Bronchial epithelial cell (primary cell): ENCODE results near the gene PRXL2B. TPM values are rescaled to one million over a fixed set of nuclear protein-coding genes. Genes with fewer than 3 reads are reported as not detected.

ENCODE experiments used
- DNase-seq: peaks from one replicate; pipeline ENCODE4 v3.0.0-alpha.2; 2010; ENCODE audit warnings: low read depth
- FAIRE-seq: peaks from 2 replicates; lab custom pipeline; 2011; peaks lifted over from hg19 to GRCh38; lab: Jason Lieb, UNC
- H3K27me3 ChIP-seq: 2 replicates; pipeline ENCODE4 v1.5.1; 2011; ENCODE audit warnings: low read length; ENCODE audit not compliant: control insufficient read depth, insufficient read depth
- H3K36me3 ChIP-seq: 2 replicates; pipeline ENCODE4 v1.5.1; 2011; ENCODE audit warnings: low read length; ENCODE audit not compliant: control insufficient read depth, insufficient read depth
- H3K4me3 ChIP-seq: 2 replicates; pipeline ENCODE4 v1.5.1; 2011; ENCODE audit warnings: mild to moderate bottlenecking, low read depth, low read length, control low read depth
- CTCF ChIP-seq: IDR thresholded peaks from 2 replicates; pipeline ENCODE4 v1.5.1; 2011; ENCODE audit warnings: mild to moderate bottlenecking, moderate library complexity, low read length, control low read depth, inconsistent platforms; ENCODE audit not compliant: insufficient read depth, severe bottlenecking
- total RNA-seq: library from RNA; depleted of rRNA; stranded (reverse); fragments of >200 nt; gene quantifications from 2 replicates; pipeline ENCODE4 v1.2.1, GENCODE V29; 2014

The PRXL2B gene
- total RNA-seq, 1 donor from 2014 or later = 6.8 TPM

DNA sequence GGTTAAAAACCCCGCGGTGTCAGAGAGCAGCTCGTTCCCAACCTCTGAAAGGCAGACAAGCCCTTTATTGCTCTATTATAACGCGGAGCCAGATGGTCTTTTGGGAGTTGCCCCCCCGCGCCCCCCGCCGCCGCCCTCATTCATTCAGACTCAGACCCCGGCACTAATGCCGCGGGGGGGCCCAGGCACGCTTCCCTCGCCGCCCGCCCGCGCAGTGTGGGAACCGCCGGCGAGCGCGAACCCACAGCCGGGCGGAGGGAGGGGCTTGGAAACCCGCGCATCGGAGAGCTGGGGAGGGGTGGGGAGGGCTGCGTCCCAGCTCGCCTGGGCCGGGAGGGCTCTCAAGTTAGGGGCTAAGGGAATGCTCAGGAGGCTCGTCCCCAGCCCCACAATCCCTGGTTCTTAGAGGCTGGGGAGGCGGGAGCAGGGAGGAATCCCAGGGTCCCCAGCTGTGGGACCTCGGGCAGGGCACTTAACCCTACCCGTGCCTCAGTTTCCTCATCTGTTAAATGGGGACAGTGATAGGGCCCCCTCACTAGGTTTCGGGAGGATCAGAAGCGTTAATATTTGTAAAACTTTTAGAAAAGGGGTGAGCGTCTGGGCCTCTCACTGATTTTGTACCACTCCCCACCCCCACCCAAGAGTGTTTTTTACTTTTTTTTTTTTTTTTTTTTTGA lies 45.6 kb upstream of the PRXL2B start:
- H3K27me3 ChIP-seq = no peaks in the 10 kb centered on the region
- no peak for DNase-seq
- no peak for TF ChIP-seq CTCF
- H3K4me3 ChIP-seq = no peak overlapping the region
- no peaks in the 10 kb centered on the region for H3K36me3 ChIP-seq
- no peak for FAIRE-seq

DNA sequence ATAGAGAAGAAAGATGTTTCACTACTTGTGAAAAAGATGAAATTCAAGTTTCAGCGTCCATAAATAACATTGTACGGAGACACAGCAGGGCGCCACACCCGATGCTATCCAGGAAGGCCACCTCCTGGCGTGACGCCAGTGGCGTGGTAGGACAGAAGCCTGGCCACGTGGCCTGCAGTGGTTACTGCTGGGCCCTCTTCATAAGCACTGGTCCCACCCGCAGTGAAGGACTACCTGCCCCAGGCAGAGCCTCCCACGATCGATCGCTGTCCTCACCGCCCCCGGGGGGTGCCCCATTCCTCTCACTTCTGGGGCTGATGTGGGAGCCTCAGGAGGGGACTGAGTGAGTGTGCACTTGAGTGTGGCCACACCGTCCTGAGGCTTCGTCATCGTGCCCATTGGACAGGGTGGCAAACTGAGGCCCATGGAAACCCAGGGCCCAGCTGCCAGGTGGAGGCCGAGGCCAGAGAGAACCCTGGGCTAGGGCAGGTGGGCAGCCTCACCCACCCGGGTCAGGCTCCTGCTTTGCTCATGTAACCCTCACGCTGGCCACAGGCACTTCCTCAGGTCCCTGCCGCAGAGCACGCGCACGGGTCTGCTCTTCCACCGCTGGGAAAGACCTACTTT lies 44.8 kb upstream of the PRXL2B start:
- DNase-seq (no peak), FAIRE-seq (no peak)
- no peak for TF ChIP-seq CTCF
- H3K36me3 ChIP-seq = no peaks in the 10 kb centered on the region
- H3K4me3 ChIP-seq = no peak overlapping the region
- H3K27me3 ChIP-seq = no peaks in the 10 kb centered on the region

DNA sequence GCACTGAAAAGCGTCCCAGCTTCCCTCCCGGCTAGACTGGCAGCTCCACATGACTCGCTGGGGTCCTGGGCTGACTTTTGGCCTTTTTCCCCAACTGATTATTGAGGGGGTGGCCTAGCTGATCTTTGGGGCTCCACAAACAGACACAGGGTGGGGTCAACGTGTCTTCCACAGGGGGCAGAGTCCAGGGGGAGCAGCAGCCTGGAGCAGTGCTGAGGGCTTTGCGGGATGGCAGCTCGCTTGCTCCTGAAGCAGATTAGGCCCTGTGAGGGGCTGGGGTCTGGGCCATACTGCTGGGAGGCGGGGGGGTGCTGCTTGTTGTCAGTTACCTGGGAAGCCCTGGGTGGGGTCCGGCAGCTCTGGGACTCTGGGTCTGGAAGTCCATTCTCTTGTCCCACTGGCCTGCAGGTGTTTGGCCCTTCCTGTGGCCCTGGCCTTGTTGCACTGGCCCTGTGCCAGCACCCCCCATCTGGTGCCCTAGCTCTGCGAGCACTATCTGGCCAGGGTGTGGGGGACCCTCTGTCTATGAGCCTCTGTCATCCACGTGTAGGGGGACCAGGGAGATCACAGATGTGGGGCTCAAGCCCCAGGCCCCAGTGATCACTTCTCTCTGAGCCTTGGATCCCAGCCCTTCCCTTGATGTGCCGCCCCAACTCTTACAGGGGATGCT lies 44.2 kb upstream of the PRXL2B start:
- H3K4me3 ChIP-seq = no peak overlapping the region
- no peak for FAIRE-seq

GRCh38 chr1:2543543-2544092 lies 43.0 kb upstream of the PRXL2B start:
- DNase-seq (no peak), FAIRE-seq (no peak)
- no peak for TF ChIP-seq CTCF
- Histone ChIP-seq H3K27me3 (no peaks in the 10 kb centered on the region), H3K4me3 (no peak overlapping the region), H3K36me3 (no peaks in the 10 kb centered on the region)

More for the DNA sequence above, 44.2 kb upstream of the PRXL2B start:
- DNase-seq = no peak
- no peak for TF ChIP-seq CTCF
- no peaks in the 10 kb centered on the region for H3K36me3 ChIP-seq
- H3K27me3 ChIP-seq = no peaks in the 10 kb centered on the region

DNA sequence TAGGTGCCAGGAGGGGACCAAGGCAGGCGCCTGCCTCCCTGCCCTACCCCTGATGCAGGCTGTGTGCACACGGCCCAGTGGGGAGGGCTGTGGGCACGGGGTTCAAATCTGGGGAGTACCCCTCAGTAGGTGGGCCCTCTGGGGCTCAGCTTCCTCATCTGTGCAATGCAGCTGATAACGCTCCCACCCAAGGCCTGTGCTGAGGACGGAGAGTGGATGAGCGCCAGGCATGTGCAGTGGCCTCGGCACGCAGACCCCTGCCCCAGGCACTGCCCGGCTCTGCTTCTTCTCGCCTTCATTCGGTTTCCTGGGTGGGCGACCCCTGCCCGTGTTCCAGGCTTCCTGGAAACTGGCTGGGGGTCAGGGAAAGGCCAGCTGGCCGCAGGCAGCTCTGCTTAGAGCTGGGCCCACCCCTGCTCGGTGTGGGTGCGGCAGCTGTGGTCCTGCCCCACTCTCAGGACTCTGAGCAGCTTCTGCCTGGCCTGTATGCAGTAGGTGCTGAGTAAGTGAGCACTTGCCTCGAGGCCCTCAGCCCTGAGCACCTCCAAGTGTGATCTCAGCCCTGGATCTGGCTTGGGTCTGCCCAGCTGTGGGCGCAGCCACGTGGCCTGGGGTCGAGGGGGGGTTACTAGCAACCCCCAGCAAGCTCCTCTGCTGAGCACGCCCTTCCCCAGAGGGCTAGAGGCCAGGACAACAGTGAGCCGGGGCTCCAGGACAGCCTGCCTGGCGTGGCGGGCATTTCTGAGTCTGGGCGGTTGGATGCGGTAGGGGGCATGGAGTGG lies 42.3 kb upstream of the PRXL2B start:
- H3K4me3 ChIP-seq = no peak overlapping the region
- no peak for TF ChIP-seq CTCF

More for the DNA sequence above, 42.3 kb upstream of the PRXL2B start:
- Histone ChIP-seq H3K27me3 (no peaks in the 10 kb centered on the region), H3K36me3 (no peaks in the 10 kb centered on the region)
- FAIRE-seq = no peak
- DNase-seq = no peak
